ENCODE measurements around the gene USP35.
"Not testable (repeated sequence)": the region's sequence is repeated elsewhere in the genome, so short reads cannot be mapped to it uniquely, and the experiment has no call there.

USP35 gene

DNA sequence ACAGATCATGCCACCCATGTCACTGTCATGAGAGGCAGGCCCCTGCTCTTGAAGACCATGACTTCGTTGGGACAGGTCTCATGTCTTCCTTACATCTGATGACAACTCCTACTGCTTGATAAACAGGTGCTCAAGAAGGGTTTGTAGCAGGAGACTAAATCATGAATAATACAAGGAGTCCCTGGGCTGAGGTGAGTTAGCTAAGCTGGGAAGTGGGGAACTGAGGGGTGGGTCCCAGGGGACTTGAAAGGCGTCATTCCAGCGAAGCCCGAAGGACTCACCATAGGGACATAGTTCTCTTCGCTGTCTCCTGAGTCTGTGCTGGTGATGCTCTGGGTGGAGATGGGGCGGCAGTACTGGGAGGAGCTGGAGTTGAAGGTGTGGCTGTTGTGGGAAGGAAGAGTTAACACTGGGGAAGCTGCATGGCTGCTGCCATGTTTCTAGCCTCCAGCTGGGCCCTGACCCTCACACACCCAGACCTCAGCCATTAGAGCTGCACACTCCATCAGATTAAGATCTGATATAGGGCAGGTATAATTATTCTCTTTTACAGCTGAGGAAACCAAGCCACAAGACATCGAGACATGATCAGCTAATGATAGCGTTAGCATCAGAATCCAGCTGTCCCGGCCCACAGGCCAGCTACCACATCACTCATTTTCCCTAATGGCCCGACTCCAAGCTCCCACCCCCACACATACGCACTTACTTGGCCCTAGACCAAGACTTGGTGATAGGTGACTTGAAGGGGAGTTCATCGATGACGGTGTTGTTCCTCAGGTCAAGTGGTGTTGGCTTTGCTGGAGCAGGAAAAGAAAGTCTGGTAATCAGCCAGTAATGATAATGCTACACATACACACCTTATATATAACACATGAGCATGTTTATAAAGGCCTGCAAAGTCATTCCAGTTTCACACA lies 32.9 kb downstream of the USP35 start:
- H3K4me1 ChIP-seq (ENCODE audit: insufficient read depth, low read length), result no peaks in the 10 kb centered on the region
- no peak overlapping the region for H3K4me3 ChIP-seq (ENCODE audit: low read length)
- H3K27me3 ChIP-seq (ENCODE audit: insufficient read depth, low read length), result no peaks in the 10 kb centered on the region
- H3K36me3 ChIP-seq (ENCODE audit: insufficient read depth, low read depth, low read length), result peaks cover 24% of the 10 kb centered on the region
- no peak overlapping the region for H3K9ac ChIP-seq (ENCODE audit: low read depth, low read length)
- no peaks in the 10 kb centered on the region for H3K9me3 ChIP-seq (ENCODE audit: insufficient read depth, low read depth, low read length)
- H3K27ac ChIP-seq (ENCODE audit: low read length), result no peak overlapping the region

DNA sequence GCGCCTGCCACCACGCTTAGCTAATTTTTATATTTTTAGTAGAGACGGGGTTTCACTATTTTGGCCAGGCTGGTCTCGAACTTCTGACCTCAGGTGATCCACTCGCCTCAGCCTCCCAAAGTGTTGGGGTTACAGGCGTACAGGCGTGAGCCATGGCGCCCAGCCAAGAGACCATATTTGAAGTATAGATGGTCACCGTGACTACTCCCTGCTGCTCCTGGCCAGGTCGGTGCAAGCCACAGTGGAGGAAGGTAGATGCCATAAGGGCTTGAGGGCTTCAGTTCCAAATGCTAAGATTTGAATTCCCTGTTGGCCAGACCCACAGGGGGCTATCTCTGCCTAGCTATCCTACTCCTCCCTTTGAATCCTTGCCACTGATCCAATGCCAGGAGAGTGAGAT lies 34.0 kb downstream of the USP35 start:
- H3K27me3 ChIP-seq (ENCODE audit: insufficient read depth, low read length); H3K4me1 ChIP-seq (ENCODE audit: insufficient read depth, low read length); H3K27ac ChIP-seq (ENCODE audit: low read length); H3K4me3 ChIP-seq (ENCODE audit: low read length); H3K9me3 ChIP-seq (ENCODE audit: insufficient read depth, low read depth, low read length); H3K9ac ChIP-seq (ENCODE audit: low read depth, low read length): not testable (repeated sequence)
- H3K36me3 ChIP-seq (ENCODE audit: insufficient read depth, low read depth, low read length), result peaks cover 24% of the 10 kb centered on the region

DNA sequence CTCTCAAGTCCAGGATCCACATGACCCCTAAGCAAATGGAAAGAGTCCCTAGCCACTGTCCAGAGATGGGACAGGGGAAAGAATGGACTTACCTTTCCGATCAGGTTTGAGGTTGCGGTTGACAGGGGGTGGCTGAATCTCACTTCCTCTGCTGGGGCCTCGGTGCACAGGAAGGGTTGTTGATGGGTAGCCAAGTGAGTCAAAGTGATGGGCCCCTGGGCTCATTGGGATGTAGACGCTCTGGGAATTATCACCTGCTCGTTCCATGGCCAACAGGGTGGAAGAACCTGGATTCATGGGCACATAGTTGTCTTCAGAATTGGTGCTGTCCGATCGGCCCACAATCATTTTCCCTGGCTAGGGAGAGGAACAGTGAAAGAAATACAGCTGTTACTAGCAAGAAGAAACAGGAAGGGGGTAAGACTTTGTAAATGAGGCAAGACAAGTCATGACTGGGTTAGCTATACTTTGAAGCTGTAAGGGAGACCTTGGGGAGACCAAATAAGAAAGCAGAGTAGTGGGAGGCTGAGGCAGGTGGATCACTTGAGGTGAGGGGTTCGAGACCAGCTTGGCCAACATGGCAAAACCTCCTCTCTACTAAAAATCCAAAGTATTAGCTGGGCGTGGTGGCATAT lies 34.7 kb downstream of the USP35 start:
- H3K9ac ChIP-seq (ENCODE audit: low read depth, low read length), result no peak overlapping the region
- no peak overlapping the region for H3K4me3 ChIP-seq (ENCODE audit: low read length)
- no peaks in the 10 kb centered on the region for H3K4me1 ChIP-seq (ENCODE audit: insufficient read depth, low read length)
- no peaks in the 10 kb centered on the region for H3K9me3 ChIP-seq (ENCODE audit: insufficient read depth, low read depth, low read length)
- no peak overlapping the region for H3K27ac ChIP-seq (ENCODE audit: low read length)
- H3K36me3 ChIP-seq (ENCODE audit: insufficient read depth, low read depth, low read length), result peaks cover 24% of the 10 kb centered on the region
- no peaks in the 10 kb centered on the region for H3K27me3 ChIP-seq (ENCODE audit: insufficient read depth, low read length)

DNA sequence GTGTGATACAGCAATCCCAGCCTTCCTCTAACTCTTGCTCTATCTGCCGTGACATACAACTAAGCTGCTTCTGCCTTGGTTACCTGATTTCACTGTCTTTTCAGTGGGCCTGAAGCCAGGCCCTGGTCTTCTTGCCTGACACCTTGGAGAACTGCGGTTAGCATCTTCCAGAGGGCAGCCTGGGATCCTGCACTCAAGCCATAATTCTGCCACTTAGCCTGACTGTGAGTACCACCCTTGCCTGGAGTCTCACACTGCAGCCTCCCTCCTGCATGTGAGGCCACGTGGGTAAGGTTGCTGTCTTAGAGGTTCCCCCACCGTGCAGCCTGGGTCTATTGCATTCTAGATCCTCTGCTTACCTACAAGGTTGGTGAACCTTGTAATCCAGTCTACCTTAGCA lies 35.8 kb downstream of the USP35 start:
- H3K4me1 ChIP-seq (ENCODE audit: insufficient read depth, low read length), result no peaks in the 10 kb centered on the region
- H3K4me3 ChIP-seq (ENCODE audit: low read length), result no peak overlapping the region
- no peaks in the 10 kb centered on the region for H3K27me3 ChIP-seq (ENCODE audit: insufficient read depth, low read length)
- no peak overlapping the region for H3K27ac ChIP-seq (ENCODE audit: low read length)
- no peaks in the 10 kb centered on the region for H3K9me3 ChIP-seq (ENCODE audit: insufficient read depth, low read depth, low read length)
- no peak overlapping the region for H3K9ac ChIP-seq (ENCODE audit: low read depth, low read length)
- H3K36me3 ChIP-seq (ENCODE audit: insufficient read depth, low read depth, low read length), result peaks cover 16% of the 10 kb centered on the region

DNA sequence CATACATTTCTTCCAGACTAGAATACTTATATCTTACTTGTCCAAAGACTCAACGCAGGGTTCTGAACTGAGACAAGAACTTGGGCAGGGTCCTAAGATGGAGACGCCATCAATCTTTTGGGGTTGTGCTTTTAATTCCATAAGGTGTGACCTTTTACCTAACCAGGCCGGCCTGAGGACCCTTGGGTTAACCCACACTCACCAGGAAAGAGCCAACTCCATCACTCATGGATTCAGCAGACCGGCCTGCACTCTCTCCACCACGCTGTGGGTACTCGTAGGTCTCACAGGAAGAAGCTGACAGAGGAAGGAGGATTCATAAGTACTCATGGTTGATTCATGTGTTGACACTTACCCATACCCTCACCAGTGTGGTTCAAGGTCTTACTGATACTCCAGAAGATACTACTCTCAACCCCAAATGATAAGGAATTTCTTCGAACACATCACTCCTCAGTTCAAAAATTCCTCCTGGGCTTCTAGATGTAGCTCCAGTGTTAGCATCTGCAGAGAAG lies 36.2 kb downstream of the USP35 start:
- Histone ChIP-seq H3K27me3 (ENCODE audit: insufficient read depth, low read length) (no peaks in the 10 kb centered on the region), H3K4me3 (ENCODE audit: low read length) (no peak overlapping the region), H3K27ac (ENCODE audit: low read length) (no peak overlapping the region), H3K36me3 (ENCODE audit: insufficient read depth, low read depth, low read length) (peaks cover 15% of the 10 kb centered on the region), H3K9ac (ENCODE audit: low read depth, low read length) (no peak overlapping the region), H3K4me1 (ENCODE audit: insufficient read depth, low read length) (no peaks in the 10 kb centered on the region), H3K9me3 (ENCODE audit: insufficient read depth, low read depth, low read length) (no peaks in the 10 kb centered on the region)

DNA sequence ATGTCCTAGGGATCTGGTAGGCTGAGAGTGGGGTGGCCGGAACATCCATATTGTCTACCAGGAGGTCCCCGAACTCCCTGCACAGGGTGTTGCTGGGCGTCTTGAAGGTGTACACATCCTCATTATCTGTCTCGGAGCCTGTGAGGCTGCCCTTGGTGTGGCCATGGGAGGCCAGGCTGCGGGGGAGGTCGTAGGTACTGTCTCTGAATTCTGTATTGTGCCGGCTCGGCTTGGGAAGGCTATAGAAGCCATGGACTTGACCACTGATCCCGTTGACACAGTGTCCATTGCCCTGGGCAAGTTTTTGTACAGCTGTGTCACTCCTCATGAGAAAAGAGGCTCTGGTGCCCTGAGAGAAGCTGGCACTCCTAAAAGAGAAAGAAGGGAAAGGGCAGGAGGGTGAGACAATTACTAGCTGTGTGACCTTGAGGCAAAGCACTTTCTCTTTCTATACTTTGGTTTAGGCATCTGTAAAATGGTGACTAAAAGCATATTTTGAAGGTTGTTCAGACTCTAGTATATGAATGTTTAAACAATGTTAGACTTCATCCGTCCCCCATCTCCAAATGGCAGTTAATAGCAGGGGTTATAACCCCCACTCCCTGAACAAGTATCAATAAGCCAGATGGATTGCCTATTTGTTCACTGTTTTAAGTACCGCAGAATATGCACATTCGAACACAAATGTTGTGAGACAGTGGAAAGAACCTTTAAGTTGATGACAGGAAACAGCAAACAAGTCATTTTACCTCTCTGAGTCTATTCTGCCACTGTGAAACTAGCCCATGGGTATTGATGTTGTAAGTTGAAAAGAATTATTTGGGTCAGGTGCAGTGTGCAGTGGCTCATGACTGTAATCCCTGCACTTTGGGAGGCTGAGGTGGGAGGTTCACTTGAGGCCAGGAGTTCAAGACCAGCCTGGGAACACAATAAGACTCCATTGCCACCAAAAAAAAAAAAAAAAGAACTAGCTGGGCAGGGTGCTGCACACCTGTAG lies 38.3 kb downstream of the USP35 start:
- Histone ChIP-seq H3K27me3 (ENCODE audit: insufficient read depth, low read length) (no peaks in the 10 kb centered on the region), H3K4me3 (ENCODE audit: low read length) (no peak overlapping the region), H3K4me1 (ENCODE audit: insufficient read depth, low read length) (no peaks in the 10 kb centered on the region), H3K9ac (ENCODE audit: low read depth, low read length) (no peak overlapping the region), H3K9me3 (ENCODE audit: insufficient read depth, low read depth, low read length) (no peaks in the 10 kb centered on the region), H3K36me3 (ENCODE audit: insufficient read depth, low read depth, low read length) (peaks cover 6% of the 10 kb centered on the region; the same call in 1 of the 2 replicates), H3K27ac (ENCODE audit: low read length) (no peak overlapping the region)

DNA sequence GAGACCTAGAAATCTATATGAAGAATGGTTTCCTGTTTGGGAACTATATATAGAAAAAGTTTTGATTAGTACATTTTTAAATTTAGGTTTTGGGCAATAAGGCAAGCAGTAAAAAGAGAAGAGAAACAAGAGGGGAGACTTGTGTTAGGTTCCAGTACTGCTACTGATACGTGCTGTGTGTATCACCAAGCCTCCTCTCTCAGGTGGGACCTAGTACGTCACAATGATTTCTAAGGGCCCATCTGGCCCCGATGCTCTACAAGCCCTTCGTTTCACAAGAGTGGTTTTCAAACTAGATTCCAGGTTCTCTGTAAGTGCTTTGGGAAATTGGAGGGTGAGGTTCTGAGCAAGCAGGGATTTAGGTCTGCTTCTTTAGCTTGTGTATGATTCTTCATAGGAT lies 39.2 kb downstream of the USP35 start:
- H3K4me1 ChIP-seq (ENCODE audit: insufficient read depth, low read length), result no peaks in the 10 kb centered on the region
- H3K4me3 ChIP-seq (ENCODE audit: low read length), result no peak overlapping the region
- no peaks in the 10 kb centered on the region for H3K27me3 ChIP-seq (ENCODE audit: insufficient read depth, low read length)
- no peak overlapping the region for H3K27ac ChIP-seq (ENCODE audit: low read length)
- peaks cover 6% of the 10 kb centered on the region; the same call in 1 of the 2 replicates for H3K36me3 ChIP-seq (ENCODE audit: insufficient read depth, low read depth, low read length)
- no peak overlapping the region for H3K9ac ChIP-seq (ENCODE audit: low read depth, low read length)
- no peaks in the 10 kb centered on the region for H3K9me3 ChIP-seq (ENCODE audit: insufficient read depth, low read depth, low read length)

DNA sequence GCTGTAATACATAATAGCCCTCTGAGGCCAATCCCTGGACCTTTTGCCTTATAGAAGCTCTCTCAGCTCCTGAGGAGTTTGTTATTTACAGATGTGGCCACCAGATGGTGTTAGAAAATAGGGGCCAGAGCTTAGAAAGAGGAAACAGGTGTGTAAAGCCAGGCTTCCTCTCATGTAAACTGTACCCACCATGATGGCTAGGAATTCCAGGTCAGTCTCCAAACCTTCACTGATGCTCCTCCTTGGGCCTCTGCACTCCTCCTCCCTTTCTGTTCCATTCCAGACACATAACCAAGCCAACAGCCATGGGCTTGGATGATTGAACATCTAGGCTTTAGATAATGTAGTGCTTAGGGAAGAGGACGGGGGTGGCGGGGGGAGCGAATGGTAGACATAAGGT lies 39.7 kb downstream of the USP35 start:
- no peaks in the 10 kb centered on the region for H3K9me3 ChIP-seq (ENCODE audit: insufficient read depth, low read depth, low read length)
- H3K36me3 ChIP-seq (ENCODE audit: insufficient read depth, low read depth, low read length), result peaks cover 6% of the 10 kb centered on the region; the same call in 1 of the 2 replicates
- no peaks in the 10 kb centered on the region for H3K27me3 ChIP-seq (ENCODE audit: insufficient read depth, low read length)
- no peak overlapping the region for H3K4me3 ChIP-seq (ENCODE audit: low read length)
- no peak overlapping the region for H3K9ac ChIP-seq (ENCODE audit: low read depth, low read length)
- no peaks in the 10 kb centered on the region for H3K4me1 ChIP-seq (ENCODE audit: insufficient read depth, low read length)
- no peak overlapping the region for H3K27ac ChIP-seq (ENCODE audit: low read length)

DNA sequence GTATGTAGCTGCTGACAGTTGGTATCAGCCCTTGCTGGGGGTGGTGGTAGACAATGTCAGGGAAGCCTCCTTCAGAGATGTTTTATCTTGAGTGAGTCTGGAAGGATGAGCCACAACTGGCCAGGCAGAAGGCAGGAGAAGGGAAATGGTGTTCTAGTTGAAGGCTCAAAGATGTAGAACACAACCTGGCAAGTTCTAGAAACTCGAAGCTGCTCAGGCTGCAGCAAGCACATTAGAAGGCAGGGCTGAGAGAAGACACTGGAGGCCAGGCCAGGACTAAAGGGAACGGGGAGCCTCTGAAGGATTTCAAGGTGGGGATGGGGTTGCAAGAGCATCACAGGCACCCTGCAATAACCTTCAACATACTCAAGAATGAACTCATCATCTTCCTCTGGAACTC lies 40.4 kb downstream of the USP35 start:
- no peaks in the 10 kb centered on the region for H3K27me3 ChIP-seq (ENCODE audit: insufficient read depth, low read length)
- no peak overlapping the region for H3K27ac ChIP-seq (ENCODE audit: low read length)
- H3K4me1 ChIP-seq (ENCODE audit: insufficient read depth, low read length), result no peaks in the 10 kb centered on the region
- peaks cover 6% of the 10 kb centered on the region; the same call in 1 of the 2 replicates for H3K36me3 ChIP-seq (ENCODE audit: insufficient read depth, low read depth, low read length)
- H3K9me3 ChIP-seq (ENCODE audit: insufficient read depth, low read depth, low read length), result no peaks in the 10 kb centered on the region
- no peak overlapping the region for H3K9ac ChIP-seq (ENCODE audit: low read depth, low read length)
- no peak overlapping the region for H3K4me3 ChIP-seq (ENCODE audit: low read length)

DNA sequence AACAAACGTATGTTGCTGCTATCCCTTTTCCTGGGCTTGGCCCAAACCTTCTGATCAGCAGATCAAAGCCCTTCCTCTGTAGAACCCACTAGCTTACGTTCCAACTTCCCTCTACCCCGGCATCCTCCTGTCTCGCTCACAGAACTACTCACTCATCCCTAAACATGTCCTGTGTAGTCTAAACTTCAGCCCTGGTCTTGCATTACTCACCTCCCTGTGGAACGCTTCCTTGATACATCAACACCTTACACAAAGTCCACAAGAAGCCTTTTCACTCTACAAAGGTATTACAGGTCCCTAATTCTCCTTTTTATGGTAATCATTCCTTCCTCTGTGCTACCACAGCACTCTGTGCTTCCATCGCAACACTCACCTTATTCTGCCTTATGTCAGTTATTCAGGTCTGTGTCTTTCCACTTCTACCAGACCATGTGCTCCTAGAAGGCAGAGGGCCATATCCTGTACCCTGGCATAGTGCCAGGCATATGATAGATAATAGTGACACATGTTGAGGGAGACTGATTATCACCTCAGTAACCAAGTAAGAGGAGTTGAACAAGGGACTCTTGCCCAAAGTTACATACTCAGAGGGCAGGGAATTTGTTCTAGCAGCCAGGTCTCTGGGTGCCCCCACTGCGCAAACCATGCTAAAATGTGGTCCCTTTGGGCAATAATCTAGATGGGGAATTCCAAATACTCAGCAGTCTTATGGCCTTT lies 41.6 kb downstream of the USP35 start:
- H3K4me1 ChIP-seq (ENCODE audit: insufficient read depth, low read length), result no peaks in the 10 kb centered on the region
- no peaks in the 10 kb centered on the region for H3K27me3 ChIP-seq (ENCODE audit: insufficient read depth, low read length)
- H3K36me3 ChIP-seq (ENCODE audit: insufficient read depth, low read depth, low read length), result no peaks in the 10 kb centered on the region
- no peaks in the 10 kb centered on the region for H3K9me3 ChIP-seq (ENCODE audit: insufficient read depth, low read depth, low read length)
- H3K9ac ChIP-seq (ENCODE audit: low read depth, low read length), result no peak overlapping the region
- no peak overlapping the region for H3K4me3 ChIP-seq (ENCODE audit: low read length)
- no peak overlapping the region for H3K27ac ChIP-seq (ENCODE audit: low read length)

Data from iPS-20b (cell line).